HG03469 (cell line): Measurements from ENCODE around the gene NANP.

Experiments
- ATAC-seq: cut with Tn5 transposase; IDR thresholded peaks from one replicate; pipeline ENCODE4 v1.9.1; 2021; ENCODE audit warnings: mild to moderate bottlenecking, moderate library complexity, moderate number of reproducible peaks; ENCODE audit not compliant: unreplicated experiment

Gene NANP

DNA sequence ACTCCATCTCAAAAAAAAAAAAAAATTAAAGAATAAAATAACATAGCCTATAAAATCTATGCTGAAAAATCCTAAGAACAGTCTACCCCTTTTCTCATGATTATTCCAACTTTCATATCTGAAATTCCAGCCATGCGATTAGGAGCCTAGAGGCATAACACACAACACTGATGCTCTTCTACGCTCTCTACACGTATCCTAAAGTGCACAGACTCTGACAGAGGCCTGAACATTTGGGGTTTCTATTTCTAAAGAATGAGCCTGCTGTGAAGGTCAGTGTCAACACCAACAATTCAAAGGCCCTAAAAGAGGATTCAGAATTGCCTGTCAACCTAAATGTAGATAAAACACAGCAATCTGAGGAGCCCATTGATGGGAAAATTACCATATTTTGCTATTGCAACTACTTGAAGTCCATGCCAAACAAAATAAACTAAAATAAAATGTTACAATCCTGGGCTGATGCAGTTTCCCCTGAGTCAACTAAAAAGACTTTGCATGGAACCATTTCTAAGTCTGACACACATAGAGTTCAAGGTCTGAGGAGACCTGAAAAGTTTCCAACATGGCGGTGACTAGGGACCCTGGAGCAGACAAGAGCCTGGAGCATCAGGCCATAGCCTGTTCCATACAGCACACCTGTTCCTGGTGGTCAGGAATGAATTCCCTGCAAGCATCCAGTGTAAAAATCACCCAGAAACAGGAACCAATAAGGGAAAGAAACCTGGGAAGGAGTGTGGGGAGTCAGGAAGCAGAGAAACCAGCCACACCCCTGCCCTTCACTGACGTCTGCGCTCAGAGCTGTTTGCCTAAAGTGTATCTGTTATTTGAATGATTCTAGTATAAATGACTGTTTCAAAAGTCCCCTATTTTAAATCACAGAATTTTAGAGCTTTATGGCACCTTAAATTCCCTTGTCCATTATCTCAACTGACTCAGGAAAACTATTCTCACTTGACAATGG is 50.2 kb downstream of the NANP start:
- no peak for ATAC-seq

DNA sequence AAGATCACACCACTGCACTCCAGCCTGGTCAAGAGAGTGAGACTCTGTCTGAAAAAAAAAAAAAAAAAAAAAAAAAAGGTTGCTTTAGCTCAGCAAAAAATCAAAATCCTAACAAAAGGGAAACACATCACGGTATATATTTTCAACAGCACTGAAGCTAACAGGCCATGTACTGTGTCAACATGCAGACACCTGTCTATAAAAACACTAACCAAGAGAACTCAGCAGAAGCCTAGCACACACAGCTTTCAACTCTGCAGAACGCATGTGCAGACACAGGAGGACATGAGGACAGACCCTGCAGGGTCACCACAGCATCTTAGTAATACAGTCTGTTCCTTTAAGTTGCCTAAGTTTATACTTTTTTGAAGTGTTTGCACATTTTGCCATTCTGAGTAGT is 52.0 kb downstream of the NANP start:
- no peak for ATAC-seq

DNA sequence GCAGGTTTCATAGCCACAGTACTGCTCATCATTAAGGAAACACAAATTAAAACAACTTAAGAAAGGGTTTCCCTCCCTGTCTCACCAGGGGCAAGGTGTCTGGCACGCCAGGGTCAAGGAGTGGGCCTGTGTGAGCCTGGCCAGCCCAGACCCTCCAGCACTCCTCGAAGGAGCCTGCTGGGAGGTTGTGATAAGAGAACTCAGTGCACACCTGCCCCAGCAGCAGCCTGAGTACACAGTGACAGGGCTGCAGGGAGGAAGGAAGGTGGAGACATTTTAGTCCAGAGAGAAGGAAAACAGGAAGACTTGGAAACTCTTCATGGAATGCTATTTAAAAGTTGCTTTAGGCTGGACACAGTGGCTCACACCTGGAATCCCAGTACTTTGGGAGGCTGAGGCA is 52.6 kb downstream of the NANP start:
- ATAC-seq = no peak

DNA sequence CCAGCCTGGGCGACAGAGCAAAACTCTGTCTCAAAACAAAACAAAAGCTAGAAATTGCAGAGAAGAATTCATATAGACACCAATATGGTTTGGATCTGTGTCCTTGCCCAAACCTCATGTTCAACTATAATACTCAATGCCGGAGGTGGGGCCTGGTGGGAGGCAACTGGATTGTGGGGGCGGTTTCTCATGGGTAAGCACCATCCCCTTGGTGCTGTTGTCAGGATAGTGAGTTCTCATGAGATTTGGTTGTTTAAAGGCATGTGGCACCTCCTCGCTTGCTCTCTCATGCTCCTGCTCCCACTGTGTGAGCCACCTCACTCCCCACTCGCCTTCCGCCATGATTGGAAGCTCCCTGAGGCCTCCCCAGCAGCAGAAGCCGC is 53.7 kb downstream of the NANP start:
- ATAC-seq = no peak

DNA sequence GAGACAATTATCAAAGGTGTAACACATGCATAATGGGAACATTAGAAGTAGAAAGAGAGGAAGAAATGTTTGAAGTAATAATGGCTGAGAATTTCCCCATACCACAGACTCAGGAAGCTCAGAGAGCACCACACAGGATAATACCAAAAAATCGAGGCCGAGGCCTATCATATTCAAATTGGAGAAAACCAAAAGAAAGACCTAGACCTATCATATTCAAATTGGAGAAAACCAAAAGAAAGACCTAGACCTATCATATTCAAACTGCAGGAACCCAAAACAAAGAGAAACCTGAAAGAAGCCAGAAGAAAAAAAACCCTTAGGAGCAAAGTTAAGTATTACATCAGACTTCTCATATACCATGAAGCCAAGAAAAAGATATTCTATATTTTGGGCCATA is 56.5 kb downstream of the NANP start:
- no peak for ATAC-seq

DNA sequence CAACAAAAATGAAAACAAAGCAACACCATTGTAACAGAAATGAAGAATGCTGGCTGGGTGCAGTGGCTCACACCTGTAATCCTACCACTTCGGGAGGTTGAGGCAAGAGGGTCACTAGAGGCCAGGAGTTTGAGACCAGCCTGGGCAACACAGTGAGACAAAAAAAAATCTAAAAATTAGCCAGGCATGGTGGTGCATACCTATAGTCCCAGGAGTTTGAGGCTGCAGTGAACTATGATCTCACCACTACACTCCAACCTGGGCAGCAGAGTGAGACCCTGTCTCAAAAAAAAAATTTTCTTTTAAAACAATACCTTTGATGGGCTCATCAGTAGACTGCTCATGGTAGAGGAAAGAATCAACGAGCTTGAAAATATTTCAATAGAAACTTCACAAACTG is 57.0 kb downstream of the NANP start:
- no peak for ATAC-seq

DNA sequence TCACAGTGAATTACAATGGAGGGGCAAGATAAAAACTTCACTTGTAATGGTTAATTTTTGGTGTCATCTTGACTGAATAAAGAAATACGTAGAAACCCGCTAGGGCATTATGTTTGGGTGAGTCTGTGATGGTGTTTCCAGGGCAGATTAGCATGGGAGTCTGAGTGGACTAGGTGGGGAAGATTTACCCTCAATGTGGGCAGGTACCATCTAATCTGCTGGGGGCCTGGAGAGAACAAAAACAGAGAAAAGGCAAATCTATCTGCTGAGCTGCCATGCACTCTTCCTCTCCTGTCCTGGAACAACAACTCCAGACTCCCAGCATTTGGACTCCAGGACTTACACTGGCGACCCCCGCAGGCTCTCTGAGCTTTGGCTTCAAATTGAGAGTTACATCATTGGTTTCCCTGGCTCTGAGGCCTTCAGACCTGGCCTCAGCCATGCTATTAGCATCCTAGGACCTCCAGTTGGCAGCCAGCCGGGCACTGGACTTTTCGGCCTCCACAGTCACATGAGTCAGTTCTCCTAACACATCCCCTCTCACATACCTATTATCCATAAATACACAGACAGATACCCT is 58.1 kb downstream of the NANP start:
- ATAC-seq = no peak

DNA sequence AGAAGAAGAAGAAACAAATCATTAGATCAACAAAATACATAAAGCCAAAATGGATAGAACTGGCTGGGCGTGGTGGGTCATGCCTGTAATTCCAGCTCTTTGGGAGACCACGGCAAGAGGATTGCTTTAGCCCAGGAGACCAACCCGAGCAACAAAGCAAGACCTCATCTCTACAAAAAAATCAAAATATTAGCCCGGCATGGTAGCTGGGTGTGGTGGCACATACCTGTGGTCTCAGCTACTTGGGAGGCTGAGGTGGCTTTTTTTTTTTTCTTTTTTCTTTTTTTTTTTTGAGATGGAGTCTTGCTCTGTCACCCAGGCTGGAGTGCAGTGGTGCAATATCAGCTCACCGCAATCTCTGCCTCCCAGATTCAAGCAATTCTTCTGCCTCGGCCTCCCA is 59.9 kb downstream of the NANP start:
- no peak for ATAC-seq

DNA sequence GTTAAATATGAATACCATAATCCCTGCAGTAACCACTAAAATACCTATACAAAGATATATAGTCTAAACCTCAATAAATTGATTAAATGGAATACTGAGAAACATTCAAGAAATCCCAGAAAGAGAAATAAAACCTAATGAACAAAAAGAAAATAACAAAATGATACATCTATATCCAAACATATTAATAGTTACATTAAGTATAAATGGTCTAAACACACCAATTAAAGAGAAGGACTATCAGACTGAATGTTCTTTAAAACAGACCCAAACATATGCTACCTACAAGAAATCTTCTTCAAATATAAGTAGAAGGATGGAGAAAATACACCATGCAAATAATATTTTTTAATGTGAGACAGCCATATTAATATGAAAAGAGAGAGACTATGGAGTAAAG is 60.5 kb downstream of the NANP start:
- ATAC-seq = no peak
